Panc1 (cell line): ENCODE data around the gene CCL20. TPM values are rescaled to one million over a fixed set of nuclear protein-coding genes. Genes with fewer than 3 reads are reported as not detected.

Experiments
- ATAC-seq: fragments of 200-7000 bp; cut with Tn5 transposase; 2 replicates; pipeline ENCODE4 v1.9.1; 2020; ENCODE audit warnings: mild to moderate bottlenecking, moderate library complexity
- BruUV-seq: library from RNA; stranded (reverse); fragments of 400-500 nt; replicated peaks from 2 replicates; lab custom pipeline; 2021; lab: Mats Ljungman, UMichigan
- CTCF ChIA-PET: fragments of 300-600 bp; sonication (Branson Sonifier 250); formaldehyde crosslinking; loops from one replicate; lab custom pipeline; 2022; ENCODE audit warnings: antibody characterized with exemption; lab: Charles Lee
- POLR2A ChIA-PET: fragments of 300-600 bp; sonication (Branson Sonifier 250); formaldehyde crosslinking; loops from one replicate; lab custom pipeline; 2022; ENCODE audit warnings: antibody characterized with exemption; lab: Charles Lee
- DNase-seq: peaks from one replicate; pipeline ENCODE4 v3.0.0-alpha.2; 2010; ENCODE audit warnings: low read depth, low spot score
- H3K27ac ChIP-seq: 2 replicates; pipeline ENCODE4 v1.5.1; 2011; ENCODE audit warnings: mild to moderate bottlenecking, low read length, inconsistent platforms
- H3K27me3 ChIP-seq: fragments of 200-500 bp; sonication (Bioruptor generic); 2 replicates; pipeline ENCODE4 v1.6.0; 2014; ENCODE audit warnings: low read length, inconsistent platforms; ENCODE audit not compliant: control insufficient read depth, insufficient read depth
- H3K36me3 ChIP-seq: fragments of 200-500 bp; sonication (Bioruptor generic); 2 replicates; pipeline ENCODE4 v1.5.1; 2014; ENCODE audit warnings: inconsistent platforms, mild to moderate bottlenecking, low read length, moderate library complexity; ENCODE audit not compliant: control insufficient read depth, insufficient read depth
- H3K4me1 ChIP-seq: 2 replicates; pipeline ENCODE4 v1.5.1; 2011; ENCODE audit warnings: inconsistent platforms, mild to moderate bottlenecking, low read length, moderate library complexity; ENCODE audit not compliant: control insufficient read depth, insufficient read depth
- H3K4me3 ChIP-seq, 2 experiments: 2 replicates each; pipeline ENCODE4 v1.5.1; 2011 to 2012; ENCODE audit warnings: low read depth in 2 of 2, low read length in 2 of 2, mild to moderate bottlenecking in 2 of 2, inconsistent platforms in 1 of 2, moderate library complexity in 1 of 2
- H3K9me3 ChIP-seq: fragments of 200-500 bp; sonication (Bioruptor generic); 2 replicates; pipeline ENCODE4 v1.5.1; 2014; ENCODE audit warnings: low read depth, mild to moderate bottlenecking, inconsistent platforms, low read length, moderate library complexity; ENCODE audit not compliant: control insufficient read depth, insufficient read depth
- CTCF ChIP-seq: fragments of 450-650 bp; IDR thresholded peaks from 2 replicates; pipeline ENCODE4 v1.5.1; 2017; ENCODE audit warnings: mild to moderate bottlenecking
- POLR2AphosphoS5 ChIP-seq: IDR thresholded peaks from 2 replicates; pipeline ENCODE4 v1.6.1; 2012; ENCODE audit warnings: mild to moderate bottlenecking, low read depth, low read length, moderate library complexity
- REST ChIP-seq, 2 experiments: IDR thresholded peaks; 2 replicates each; pipeline ENCODE4 v1.6.1; 2011 to 2012; ENCODE audit warnings: low read depth in 2 of 2, control low read depth in 1 of 2, low read length in 1 of 2, mild to moderate bottlenecking in 1 of 2, moderate library complexity in 1 of 2; ENCODE audit not compliant: insufficient read depth in 1 of 2
- SIN3A ChIP-seq: IDR thresholded peaks from 2 replicates; pipeline ENCODE4 v1.6.1; 2012; ENCODE audit warnings: low read depth, mild to moderate bottlenecking, low read length, moderate library complexity, borderline replicate concordance; ENCODE audit not compliant: insufficient read depth
- TCF7L2 ChIP-seq: IDR thresholded peaks from 2 replicates; pipeline ENCODE4 v1.6.1; 2011; ENCODE audit warnings: mild to moderate bottlenecking, low read depth, low read length, inconsistent platforms
- in situ Hi-C: cut with HindIII; loops from 2 replicates; pipeline ENCODE4 v1.10.0; 2016; ENCODE audit warnings: low sequenced_read_pairs, low pct_unique_long_range_greater_than_20kb
- intact Hi-C: fragments of 100-400 bp; cut with micrococcal nuclease; formaldehyde crosslinking; loops from one replicate; pipeline ENCODE4 v1.10.0; 2022; ENCODE audit not compliant: unreplicated experiment
- total RNA-seq: library from RNA; stranded (reverse); gene quantifications from one replicate; pipeline ENCODE4 v1.2.1, GENCODE V29; 2021; ENCODE audit not compliant: unreplicated experiment

The CCL20 gene
- total RNA-seq, 1 experiment from 2014 or later: not detected

- CTCF ChIA-PET: no interaction called here
Observed at GRCh38 chr2:227774011-227774624, 39.5 kb upstream of the CCL20 start.

More at GRCh38 chr2:227774011-227774624, 39.5 kb upstream of the CCL20 start:
- Histone ChIP-seq H3K4me1 (no peaks in the 10 kb centered on the region), H3K4me3 (no peak overlapping the region), H3K9me3 (no peaks in the 10 kb centered on the region), H3K27me3 (no peaks in the 10 kb centered on the region), H3K27ac (no peak overlapping the region), H3K36me3 (no peaks in the 10 kb centered on the region)
- DNase-seq (no peak), ATAC-seq (no peak)
- in situ Hi-C loops: no loop called here
- peak; percentile 45; the same call in 1 of the 2 replicates for TF ChIP-seq CTCF
- no peak for TF ChIP-seq SIN3A
- no peak for TF ChIP-seq REST (IDR thresholded peaks at IDR 0.05; ENCODE audit: insufficient read depth in 1 of 2, low read depth in 2 of 2, low read length in 1 of 2)
- TF ChIP-seq TCF7L2: no peak
- TF ChIP-seq POLR2AphosphoS5: no peak
- no TSS peak for BruUV-seq
- intact Hi-C loops: no loop called here
- POLR2A ChIA-PET: no interaction called here
